ENCODE results near the gene PACSIN2.

The PACSIN2 gene

DNA sequence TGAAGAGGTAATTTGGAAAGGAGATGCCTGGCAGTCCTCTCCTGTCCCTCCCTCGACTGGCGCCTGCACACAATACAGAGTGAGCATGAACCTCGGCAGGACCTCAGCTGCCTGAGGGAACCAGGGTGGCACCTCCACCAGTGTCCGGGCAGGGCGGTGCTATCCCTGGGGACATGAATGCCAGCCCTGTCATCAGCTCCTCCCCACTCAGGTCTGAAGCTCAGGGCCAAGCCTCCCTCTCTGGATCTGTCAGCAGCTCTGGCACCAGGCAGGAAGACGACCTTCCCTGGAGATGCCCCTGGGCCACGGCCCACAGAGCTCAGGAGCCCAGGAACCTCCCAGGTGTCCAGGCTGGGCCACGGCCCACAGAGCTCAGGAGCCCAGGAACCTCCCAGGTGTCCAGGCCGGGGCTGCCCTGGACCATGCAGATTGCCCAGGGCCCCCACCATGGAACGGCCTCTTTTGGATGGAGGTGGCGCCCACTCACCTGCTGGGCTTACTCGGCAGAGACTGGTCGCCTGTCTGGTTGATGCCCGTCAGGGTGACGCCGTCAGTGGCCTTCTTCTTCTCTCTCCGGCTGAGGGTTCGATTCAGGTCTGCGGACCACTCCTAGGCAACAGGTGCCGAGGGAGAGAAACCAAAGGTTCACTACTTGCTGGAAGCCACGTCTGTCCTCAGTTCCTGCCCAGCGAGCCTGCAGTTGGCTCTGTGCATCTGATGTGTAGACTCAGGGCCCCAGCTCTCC, 136.2 kb downstream of the PACSIN2 start:
- no peak for DNase-seq

DNA sequence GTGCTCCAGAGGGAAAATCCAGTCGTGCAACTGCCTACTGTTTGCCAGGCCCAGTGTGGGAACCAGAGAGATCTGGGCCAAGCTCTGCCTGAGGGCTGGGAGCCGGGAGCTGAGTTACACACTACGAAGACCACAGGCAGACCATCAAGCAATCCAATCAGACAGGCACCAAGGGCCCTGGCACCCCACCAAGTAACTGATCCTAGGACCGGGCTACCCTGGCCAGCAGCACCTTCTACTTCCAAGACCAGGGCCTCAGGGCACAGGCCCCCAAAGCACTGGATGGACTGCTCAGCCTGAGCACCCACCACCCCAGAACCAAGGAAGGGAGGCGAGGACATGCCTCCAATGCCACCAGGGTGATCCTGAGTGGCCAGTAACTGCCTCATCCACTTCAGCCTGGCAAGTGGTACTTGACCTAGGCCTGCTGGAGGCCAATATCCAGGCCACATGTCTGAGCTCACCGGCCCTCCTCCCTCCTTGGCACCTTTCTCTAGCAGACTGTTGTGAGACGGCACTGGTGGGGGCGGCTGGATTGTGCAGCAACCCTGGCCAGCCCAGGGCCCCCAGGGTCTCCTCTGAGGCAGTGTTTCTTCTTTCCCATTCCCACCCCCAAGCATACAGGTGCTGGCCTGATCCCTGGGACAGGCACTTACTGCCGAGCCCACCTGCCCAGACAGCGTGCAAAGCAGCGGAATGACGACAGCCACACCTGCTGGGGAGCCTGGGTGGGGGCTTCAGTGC, 137.2 kb downstream of the PACSIN2 start:
- no peak for DNase-seq

DNA sequence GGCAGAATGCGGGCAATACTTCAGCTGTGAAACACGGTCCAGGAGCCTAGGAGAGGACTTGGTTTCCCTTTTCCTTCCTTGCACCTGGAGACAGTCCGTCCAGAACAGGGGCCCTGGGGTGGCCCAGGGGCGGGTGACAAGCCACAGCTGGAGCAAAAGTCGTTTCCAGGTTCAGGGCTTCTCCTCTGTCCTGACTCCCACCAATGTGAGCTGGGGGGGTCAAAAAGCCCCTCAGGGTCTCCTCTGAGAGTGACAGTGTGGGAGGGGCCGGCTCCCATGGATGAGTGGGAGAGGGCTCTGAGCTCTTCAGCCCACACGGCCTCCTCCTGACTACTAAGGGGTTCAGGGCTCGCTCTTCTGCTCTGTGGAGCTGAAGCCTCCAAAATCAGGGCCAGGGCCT, 137.8 kb downstream of the PACSIN2 start:
- no peak for DNase-seq

DNA sequence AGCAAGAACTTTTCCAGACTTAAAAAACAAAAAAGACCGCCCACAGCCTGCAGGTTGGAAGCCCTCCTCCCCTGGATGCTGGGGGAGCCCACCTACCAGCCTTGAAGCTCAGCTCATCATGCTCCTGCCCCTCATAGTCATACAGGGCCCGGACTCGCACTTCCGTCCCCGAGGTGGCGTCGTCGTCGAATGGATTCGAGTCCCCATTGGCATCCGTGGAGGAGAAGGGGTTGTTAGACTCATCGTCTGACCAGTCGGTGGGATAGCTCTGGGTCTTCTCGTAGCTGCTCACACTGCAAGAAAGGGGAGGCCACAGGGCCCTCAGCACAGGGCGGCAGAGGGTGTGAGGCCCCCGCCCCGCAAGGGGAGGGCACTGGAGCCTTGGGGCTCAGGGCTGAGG, 138.9 kb downstream of the PACSIN2 start:
- DNase-seq: no peak

DNA sequence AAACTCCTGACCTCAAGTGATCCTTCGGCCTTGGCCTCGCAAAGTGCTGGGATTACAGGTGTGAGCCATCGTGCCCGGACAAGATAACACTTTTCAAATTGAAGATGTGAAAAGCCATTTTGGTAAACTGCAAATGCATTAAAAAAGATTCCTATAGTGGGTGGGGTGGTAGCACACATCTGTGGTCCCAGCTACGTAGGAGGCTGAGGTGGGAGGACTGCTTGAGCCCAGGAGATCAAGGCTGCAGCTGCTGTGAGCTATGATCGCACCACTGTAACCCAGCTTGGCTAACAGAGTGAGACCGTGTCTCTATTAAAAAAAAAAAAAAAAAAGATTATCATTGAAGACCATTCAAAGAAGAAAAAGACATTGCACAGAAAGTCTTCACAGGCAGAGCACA, 140.9 kb downstream of the PACSIN2 start:
- DNase-seq: no peak

DNA sequence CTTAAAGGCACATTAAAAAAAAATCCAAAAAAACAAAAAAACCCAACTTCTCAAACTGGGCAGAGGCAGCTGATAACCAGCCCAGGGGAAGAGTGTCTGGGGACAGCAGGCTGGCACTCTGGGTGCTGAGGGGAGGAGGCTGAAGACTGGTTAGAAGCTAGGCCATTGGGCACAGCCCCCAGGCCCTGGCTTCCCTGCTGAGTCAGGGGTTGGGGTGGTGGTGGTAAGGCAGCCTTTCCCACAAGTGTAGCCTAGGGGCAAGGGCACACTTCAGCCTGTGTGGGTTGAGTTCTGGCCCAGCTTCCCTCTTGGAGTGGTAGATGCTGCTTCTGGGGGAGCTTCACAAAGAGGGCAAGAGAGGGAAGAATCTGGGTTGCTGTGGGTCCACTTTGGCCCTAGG, 141.6 kb downstream of the PACSIN2 start:
- no peak for DNase-seq

DNA sequence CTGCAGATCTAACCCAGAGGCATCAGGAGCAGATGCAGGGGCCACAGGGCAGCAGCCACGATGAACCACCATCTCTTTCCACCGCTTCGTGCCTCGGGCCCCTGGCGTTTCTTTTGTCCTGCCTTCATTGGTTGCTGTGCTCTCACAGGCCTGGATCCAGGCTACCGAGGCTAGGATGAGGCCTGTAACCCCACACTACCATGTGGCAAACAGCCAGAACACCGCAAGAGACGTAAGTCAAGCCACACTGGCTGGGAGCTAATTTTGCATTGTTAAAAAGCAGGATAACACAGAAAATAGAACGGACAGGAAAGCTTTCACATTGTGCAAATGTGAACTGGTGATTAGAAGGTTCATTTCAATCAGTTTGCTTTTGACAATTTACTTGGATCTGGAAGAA, 142.1 kb downstream of the PACSIN2 start:
- no peak for DNase-seq

DNA sequence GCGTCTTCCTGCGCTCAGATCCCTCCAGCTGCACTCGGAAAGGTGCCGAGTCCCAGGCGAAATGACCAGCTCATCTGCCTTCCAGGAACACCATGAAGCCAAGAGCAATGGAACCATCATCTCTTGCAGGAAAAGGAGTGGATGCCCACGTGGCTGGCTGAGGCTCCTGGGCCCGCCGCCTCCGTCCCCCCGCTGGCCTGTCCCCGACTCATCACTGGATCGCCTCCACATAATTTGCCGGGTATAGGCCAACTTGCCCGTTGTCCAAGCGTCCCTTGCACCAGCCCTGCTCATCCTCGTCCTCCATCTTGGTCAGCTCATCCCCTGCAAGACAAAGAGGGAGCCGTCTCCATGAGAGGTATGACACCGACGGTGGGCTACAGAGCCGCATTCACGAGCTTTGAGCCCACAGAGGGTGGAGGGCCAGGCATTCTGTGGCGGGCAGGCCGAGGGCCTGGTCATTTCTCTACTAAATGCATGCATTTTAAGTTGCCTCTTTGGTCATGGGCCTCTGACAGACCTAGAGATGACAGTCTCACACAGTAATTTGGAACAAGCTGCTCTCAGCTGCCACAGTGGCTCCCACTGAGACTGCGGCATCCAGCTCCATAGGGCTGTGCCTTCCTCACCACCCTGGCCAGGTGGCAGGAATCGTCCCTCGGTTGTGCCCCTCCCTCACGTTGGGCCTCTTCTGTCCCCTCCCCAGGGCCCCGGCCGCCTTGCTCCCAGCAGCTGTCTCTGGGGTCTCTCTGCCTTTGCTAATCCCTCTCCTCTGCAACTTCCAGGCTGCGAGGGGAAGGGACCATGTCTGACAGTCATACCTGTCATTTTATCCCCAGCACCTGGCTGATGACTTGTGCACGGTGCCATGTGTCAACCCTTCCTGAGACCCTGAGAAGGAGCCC, 143.6 kb downstream of the PACSIN2 start:
- DNase-seq: no peak

DNA sequence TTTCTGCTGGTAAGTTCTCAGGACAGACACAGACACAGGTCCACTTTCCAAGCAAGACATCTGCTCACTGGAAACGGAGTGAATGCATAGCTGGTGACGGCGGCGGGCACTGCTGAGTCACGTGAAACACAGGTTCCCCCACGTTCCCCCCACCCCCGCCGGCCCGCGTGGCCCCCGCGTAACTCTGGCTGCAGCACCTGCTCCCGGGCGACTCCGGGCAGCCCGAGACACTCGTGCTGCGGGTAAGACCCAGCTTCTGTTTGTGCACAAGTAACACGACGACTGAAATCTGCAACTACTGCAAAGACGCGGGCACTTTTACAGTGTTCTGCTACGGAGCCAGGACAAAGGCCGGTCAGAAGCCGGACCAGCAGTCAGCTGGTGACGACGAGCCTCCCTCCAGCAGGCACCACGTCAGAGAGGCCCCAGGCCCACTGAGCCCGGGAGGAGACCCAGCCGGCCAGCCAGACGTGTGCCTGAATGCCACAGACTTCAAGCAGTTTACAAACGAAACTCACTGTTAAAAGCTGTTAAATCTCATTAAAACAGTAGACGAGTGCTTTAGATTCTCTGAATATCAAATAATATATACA, 145.0 kb downstream of the PACSIN2 start:
- DNase-seq: no peak

DNA sequence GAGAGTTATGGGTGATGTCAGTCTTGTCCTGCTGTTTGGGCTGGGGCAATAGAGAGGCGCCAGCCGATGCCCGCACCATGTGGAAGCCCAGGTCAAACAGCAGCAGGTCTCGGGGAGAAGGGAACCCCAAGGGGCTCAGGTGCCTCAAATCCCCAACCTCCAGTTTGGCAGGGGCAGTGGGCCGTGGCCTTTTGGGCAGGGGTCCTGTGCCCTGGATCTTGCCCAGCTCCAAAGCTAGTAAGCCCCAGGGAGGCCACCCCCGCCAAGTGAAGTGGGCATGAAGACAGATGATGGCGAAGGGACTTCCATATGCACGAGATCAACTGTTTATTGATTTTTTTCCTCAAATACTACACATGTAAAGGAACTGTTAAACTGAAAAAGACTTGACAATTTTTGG, 145.5 kb downstream of the PACSIN2 start:
- DNase-seq: no peak

DNA sequence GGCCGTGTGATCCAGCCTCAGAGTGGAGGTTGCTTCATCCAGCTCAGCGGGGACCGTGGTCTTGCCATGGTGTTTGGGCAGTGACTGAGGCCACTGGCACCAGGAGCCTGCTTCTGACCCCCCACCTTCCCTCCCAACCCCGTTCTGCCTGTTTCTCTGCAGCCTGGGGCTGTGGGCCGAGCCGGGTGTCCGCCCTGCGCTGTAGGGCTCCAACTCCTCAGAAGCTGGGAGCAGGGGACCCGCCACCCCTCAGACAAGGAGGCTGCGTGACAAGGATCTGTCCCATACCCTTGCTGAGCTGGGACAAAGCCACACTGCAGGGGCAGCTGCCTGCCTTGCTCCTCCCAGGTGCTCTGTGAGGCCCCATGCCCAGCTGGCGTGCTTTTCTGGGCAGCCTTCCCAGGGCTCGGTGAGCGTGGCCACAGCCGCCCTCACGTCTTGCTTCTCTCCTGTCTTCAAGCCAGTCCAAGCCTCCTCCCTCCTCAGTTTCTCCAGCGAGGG, 146.1 kb downstream of the PACSIN2 start:
- peak in 1 of 2 donors; percentile 28 for DNase-seq

DNA sequence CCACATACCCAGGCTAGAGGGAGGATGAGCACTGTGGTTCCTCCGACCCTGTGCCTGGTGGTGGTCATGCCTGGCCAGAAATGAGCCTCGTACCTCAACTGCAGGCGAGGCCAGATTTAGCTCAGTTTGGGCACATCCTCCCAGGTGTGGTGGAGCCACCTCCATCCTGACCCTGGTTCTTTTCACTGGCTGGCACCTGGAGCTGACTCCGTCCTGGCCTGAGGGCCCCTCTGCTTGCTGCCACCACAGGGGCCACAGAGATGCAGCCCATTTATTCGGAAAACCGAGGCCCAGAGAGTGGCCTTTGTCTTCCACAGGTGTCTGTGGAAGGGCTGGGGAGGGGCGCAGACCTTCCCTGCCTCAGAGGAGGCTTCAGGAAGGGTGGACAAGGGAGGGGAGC, 148.8 kb downstream of the PACSIN2 start:
- DNase-seq: no peak

DNA sequence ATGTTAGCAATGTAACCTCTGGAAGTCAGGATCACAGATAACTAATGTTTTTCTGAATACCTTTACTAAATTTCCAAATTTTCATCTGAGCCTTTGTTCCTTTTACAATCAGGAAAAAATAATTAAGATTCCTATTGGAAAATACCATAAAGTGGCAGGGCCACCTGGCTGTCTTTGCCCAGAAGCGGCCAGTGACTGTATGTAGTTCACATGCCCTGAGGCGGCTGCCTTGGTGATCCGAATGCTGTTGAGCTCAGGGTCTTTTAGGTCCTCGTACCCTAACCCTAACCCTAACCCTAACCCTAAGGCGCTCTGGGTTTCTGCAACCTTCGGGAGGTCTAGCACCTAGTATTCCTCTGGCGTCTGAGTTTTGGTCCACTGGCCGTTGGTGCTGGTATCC, 149.4 kb downstream of the PACSIN2 start:
- DNase-seq: no peak

DNA sequence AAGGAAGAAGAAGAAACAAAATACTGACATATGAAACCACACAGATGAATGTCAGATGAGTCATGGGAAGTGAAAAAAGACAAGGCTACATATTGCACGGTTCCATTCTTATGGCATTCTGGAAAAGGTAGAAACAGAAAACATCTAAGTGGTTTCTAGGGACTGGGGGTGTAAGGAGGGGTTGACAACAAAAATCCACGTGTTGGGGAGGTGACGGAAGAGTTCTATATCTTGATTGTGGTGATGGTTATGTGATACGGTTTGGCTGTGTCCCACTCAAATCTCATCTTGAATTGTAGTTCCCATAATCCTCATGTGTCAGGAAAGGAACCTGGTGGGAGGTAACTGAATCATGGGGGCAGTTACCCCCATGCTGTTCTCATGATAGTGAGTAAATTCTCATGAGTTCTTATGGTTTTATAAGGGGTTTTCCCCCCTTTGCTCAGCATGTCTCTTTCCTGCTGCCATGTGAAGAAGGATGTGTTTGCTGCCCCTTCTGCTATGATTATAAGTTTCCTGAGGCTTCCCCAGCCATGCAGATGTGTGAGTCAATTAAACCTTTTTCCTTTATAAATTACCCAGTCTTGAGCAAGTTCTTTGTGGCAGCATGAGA, 151.5 kb downstream of the PACSIN2 start:
- DNase-seq: no peak

DNA sequence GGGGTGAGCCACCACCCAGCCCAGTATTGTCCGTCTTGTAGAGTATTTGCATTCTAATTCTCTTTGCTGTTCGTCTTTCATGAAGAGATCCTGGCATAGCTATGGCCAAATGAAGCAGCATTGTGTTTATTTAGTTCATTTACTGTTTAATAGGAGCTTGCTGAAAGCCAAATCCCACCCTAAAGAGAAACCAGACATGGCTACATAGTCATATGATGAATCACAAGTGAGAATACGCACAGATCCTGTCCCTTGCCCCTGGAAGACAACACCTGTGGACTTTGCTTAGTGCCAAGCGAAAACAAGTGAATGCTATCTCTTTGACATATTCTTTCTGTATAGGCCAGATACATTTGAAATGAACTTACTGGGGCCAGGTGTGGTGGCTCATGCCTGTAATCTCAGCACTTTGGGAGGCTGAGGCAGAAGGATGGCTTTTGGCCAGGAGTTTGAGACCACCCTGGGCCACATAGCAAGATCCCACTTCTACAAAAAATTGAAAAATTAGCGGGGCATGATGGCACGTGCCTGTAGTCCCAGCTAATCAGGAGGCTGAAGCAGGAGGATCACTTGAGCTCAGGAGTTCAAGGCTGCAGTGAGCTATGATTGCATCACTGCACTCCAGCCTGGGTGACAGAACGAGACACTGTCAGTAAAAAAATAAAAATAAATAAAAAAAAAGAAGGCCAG, 152.8 kb downstream of the PACSIN2 start:
- no peak for DNase-seq

DNA sequence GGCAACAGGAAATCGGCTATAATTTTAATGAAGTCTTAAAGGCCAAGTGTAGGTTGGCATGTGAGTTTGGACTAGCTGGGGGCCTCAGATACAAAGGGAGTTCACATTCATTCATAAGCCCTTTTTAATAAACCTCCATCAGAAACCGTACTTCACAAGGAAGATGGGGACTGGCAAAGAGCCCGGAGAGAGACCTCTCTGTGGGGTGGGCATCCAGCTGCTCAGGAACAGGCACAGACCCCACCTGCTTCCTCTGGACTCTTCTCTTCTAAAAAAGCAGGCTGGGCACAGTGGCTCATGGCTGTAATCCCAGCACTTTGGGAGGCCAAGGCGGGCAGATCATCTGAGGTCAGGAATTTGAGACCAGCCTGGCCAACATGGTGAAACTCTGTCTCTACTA, 154.0 kb downstream of the PACSIN2 start:
- no peak for DNase-seq

DNA sequence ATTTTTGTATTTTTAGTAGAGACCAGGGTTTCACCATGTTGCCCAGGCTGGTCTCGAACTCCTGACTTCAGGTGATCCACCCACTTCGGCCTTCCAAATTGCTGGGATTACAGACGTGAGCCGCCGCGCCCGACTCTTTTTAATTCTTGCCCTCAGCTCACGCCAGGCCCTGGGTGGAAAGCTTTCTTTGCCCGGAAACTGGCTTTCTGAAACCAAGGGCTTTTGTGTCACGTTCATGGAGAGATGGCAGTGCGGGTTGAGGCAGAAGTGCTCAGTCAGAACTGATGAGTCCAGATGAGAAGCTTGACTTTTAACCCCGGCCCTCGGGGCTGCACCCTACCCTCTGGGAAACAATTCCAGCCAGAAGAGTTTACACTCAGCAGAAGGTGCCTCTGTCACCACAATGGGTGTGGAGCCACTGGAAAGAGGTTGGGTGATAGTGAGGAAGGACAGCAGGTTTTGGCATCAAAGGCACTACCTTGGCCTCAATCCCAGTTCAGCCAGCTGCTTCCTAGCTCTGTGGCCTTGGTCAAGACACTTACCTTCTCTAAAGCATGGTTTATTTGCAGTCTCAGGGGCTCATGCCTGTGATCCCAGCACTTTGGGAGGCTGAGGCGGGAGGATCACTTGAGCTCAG, 157.0 kb downstream of the PACSIN2 start:
- no peak for DNase-seq

DNA sequence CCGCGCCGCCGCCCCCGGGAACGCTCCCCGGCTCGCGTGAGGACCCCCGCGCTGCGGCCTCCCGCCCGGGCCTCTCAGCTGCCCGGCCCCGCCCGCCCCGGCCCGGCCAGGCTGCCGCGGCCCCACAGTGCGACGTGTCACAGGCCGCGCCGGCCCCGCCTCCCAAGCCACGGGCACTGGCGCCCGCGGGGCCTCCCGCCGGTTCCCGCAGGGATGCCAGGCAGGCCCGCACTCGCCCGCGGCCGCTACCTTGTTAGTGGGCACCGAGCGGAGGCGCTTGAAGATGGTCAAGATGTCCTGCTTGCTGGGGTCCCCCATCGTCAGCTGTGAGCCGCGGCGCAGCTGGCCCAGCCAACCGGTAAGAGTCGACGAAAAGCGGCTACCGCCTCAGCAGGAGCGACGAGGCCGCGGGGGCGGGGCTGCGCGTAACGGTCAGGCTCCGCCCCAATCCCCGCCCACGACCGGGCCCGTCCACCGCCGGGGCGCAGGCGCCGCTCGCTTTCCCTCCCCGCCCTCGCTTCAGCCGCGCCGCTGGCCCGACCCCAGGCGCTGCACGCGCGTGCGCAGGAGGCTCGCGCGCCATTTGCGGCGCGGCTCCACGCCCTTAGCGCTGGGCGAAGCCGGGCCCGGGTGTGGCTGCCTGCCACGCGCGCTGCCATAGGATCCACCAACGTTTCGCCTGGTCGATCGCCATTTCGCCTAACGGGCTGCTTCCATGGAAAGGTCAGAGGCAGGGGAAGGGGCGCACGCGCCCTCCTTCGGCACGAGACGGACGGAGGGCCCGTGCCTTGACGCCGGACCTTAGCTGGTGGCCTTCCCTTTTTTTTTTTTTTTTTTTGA, 157.9 kb downstream of the PACSIN2 start, which contains the start of gene ARFGAP3:
TSS of gene ARFGAP3 (minus strand) at position 409 of the 840 bp plus-strand sequence. CDS start at position 318, 91 bp downstream.
- peak; percentile 91 for DNase-seq

DNA sequence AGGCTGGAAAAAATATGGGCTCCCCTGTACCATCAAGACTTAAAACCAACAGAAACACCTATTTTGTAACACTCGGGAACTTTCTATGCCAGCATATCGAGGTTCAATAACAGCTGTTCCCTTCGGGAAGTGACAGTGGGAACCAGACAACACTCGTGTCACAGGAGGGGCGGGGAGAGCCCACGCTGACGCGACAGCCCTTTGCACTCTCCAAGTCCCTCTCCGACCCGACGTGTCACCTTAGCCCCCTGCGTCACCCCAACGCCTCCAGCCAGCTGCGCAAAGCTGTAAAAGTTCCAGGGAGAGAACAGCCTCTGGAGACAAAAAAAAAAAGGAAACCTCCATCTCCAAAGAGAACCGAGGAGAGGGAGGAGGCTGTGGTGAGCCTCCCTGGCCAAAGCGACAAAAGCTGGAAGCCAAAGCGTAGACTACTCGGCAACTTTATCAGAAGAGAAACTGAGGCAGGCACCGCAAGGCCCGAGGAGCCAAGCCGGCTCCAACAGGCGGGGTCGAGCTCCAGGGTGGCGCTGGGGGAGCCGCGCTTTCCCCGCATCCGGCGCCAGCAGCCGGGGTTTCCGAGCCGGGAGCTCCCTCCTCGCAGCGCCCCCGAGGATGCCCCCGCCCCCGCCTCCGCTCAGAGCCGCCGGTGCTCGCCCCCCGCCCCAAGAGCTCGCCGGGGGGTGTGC, 158.6 kb downstream of the PACSIN2 start:
- no peak for DNase-seq
